GM21717 (cell line): ENCODE data around the gene CDC123.
A peak's percentile ranks its signal among the peaks of the same experiment; 100 is the strongest.
"Not testable (repeated sequence)": the region's sequence is repeated elsewhere in the genome, so short reads cannot be mapped to it uniquely, and the experiment has no call there.

Experiments used
- ATAC-seq: cut with Tn5 transposase; IDR thresholded peaks from one replicate; pipeline ENCODE4 v1.9.1; 2021; ENCODE audit warnings: mild to moderate bottlenecking, moderate library complexity; ENCODE audit not compliant: unreplicated experiment

The CDC123 gene

DNA sequence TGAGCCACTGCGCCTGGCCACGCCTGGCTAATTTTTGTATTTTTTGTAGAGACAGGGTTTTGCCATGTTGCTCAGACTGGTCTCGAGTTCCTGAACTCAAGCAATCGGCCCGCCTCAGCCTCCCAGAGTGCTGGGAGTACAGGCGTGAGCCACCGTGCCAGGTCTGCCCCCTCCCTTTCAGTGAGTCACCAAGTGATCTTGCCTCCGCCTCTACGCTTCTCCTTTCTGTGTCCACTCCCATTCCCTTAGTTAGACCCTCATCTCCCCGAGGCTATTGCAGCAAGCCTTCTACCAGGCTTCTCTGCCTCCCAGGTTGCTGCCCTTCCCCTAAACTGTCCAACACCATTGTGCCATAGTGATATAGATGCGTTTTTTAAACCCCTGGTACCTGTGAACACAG is 32.9 kb downstream of the CDC123 start:
- no peak for ATAC-seq

DNA sequence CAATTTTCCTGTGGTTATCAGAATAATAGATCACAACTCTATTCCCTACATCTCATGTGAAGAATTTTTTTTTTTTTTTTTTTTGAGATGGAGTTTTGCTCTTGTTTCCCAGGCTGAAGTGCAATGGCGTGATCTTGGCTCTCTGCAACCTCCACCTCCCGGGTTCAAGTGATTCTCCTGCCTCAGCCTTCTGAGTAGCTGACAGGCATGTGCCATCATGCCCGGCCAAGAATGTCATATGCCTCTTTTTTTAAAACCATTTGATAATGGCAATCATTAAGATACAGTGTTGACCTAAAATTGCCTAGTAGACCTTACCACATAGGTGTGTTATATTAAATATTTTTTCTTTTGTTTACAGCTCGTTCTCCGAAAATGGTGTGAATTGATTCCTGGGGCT is 38.7 kb downstream of the CDC123 start:
- not testable (repeated sequence) for ATAC-seq

DNA sequence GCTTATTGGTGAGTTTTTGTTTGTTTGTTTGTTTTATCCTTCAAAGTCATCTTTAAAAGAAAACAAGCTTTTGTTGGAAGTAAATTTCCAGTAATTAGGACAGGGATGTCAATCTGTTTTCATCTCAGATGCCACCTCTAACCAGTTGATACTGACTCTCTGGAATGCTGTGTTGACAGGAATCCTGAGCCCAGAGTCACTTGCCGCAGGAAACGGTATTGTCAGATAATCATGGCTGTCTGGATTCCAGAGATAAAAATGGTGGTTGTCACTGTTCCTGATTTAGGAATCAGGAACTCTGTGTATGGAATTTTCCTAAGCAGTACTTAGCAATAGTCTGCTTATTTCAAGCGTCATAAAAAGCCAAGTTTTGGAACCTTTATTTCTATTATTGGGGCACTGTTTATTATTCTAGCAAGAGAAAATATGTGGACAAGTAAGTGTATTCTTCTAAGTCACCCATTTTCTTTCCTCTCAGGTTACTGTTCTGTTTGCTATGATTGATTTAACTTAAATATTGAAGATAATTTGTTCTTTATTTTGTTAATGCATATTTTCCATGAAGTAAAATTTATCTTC is 39.2 kb downstream of the CDC123 start:
- no peak for ATAC-seq

DNA sequence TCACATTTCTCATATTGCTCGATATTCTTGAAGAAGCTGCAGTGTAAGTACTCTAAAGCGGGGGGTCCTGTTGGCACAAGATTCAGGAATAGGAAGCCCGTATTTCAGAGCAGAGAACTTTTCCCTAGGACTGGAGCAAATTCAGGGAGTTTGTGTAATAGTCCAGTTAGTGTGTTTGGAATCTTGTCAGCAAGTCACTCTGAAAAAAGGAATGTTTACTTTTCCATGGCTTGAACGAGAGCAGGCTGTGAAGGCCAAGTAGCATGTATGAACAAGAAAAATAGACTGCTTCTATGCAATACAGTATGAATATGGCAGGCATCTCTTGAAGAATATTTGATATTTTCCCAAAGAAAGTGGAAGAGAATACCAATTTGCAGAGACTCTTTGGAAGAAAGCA is 39.8 kb downstream of the CDC123 start:
- ATAC-seq = no peak

DNA sequence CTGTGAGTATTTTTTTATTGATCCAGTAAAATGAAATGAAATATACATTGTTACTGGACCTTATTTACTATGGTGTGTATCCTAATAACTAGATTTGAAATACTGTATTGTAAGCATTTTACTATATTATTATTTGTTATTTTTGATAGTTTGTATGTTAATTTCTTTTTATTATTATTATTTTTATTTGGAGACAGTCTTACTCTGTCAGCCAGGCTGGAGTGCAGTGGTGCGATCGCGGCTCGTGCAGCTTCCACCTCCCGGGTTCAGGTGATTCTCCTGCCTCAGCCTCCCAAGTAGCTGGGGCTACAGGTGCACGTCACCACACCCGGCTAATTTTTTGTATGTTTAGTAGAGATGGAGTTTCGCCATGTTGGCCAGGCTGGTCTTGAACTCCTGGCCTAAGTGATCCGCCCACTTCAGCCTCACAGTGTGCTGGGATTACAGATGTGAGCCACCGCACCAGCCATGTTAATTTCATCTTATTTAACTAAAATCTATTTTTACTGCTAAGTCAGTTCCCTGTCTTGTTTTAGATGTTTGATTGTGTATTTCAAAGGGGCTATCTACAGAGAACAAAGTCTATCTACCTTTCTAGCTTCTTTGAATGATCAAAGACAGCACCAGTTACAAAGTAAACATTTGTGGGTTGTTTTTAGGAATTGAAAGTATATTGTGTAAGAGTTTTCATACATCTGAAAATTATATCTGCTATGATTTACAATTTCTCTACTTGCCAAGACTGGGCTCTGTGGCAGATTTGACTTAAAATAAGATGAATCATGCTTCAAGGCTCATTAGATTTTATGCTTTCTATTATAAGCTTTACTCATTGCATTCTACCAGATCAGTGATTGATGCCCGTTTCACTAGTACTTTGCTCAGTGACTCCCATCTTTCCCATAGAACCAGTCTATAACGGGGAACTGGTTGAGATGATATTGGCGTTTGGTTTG is 41.6 kb downstream of the CDC123 start:
- ATAC-seq = no peak

DNA sequence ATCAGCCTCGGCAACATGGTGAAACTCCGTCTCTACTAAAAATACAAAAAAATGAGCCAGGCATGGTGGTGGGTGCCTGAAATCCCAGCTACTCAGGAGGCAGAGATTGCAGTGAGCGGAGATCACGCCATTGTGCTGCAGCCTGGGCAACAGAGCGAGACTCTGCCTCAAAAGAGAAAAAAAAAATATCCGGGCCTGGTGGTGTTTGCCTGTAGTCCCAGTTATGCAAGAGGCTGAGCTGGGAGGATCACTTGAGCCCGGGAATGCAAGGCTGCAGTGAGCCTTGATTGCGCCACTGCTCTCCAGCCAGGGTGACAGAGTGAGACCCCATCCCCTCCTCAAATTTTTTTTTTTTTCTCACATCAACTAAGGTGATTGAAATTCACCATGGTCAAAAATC is 42.8 kb downstream of the CDC123 start:
- no peak for ATAC-seq

DNA sequence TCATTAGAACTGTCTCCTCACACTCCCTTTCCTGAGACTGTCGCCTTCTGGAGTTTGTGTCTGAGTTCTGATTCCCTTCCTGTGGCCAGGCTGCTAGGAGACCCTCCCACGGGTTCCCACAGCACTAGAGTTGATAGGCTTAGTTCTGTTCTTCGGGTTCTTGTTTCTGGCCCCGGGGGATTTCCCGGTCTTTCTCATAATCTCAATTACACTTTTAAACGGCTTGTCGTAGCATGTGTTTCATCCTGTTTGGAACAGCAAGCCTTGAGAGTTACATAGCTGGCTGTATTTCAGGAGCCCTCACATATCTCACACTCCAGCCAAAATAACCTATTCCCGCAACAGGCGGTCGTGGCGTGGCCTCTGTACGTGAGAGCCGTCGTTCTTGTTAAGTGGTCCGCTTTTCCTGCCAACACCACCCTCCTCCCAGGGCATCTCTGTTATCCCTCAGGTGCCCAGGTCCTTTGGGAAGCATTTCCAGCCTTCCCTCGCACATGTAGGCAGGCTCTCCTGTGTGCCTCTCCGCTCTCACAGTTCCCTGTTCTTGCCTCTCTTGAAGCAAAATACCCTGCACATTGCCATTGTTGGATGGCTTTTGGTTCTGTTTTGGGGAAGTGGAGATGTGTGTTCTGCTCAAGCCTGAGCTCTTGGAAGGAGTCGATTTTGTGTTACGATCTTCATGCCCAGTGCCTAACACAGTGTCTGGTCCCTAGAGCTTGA is 46.0 kb downstream of the CDC123 start:
- ATAC-seq = peak; percentile 55

DNA sequence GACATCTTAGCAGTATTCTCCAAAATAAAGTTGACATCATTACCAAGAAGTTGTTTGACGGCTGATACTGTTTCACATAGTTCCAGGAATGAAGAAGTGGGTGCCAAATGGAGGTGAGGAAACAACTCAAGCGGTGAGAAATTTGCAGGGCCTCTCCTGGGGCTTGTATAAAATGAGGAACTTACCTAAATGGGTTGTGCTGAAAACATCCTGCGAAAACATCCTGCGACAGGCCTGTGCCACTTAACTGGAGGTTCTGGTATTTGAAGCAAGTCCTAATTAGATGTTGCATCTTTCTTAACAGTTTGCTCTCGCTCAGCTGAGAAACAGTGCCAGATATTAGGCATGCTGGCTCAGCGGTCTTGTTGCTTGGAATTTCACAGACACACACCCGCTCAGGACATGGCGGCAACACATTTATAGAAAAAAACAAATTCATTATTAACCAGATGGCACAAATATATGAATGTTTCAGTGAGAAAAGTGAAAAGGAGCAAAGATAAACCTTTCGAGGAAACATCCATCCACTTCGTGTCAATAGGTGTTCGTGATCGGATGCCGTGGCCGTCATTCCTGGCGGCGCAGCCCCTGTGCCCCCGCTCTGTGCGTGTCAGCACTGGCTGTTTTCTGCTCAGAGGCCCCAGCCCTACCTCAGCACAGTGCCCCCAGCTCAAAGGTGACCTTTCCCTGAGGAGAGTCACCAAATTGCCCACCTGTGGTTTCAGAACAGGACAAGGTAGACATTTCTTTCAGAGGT is 48.1 kb downstream of the CDC123 start:
- ATAC-seq = no peak

DNA sequence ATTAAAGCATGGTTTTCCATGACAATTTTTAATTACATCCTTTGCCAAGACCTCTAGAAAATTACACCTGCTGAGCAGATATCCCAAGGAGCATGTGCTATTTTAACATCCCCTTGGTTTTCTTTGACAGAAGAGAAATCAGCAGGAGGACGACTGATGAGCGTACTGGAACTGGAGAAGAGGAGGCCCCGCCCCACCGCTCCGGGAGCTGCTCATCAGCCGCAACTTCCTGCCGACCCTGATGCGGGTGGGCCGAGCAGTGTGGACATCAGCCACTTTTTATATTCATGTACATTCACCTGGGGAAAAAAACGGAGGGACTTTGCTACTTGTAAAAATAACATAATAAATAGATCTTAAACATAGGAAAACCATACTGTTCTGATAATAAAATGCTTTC is 54.2 kb downstream of the CDC123 start:
- no peak for ATAC-seq

DNA sequence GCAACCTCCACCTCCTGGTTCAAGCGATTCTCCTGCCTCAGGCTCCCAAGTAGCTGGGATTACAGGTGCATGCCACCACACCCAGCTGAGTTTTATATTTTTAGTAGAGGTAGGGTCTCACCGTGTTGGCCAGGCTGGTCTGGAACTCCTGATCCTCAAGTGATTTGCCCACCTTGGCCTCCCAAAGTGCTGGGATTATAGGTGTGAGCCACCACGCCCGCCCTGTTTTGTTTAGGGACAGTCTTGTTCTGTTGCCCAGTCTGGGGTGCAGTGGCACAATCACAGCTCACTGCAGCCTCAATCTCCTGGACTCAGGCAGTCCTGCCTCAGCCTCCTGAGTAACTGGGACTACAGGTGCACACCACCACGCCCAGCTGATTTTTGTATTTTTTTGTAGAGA is 54.7 kb downstream of the CDC123 start:
- ATAC-seq = not testable (repeated sequence)

DNA sequence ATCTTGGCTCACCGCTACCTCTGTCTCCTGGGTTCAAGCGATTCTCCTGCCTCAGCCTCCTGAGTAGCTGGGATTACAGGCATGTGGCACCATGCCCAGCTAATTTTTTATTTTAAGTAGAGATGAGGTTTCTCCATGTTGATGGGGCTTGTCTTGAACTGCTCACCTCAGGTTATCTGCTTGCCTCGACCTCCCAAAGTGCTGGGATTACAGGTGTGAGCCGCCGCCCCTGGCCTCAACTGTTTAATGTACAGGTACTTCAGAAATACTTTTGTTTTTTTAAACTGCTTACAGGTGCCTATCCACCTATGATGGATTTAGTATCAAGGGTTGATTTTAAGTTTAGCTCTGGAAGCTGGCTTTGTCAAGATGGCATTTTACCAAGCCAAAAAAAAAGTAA is 55.6 kb downstream of the CDC123 start:
- ATAC-seq = no peak

DNA sequence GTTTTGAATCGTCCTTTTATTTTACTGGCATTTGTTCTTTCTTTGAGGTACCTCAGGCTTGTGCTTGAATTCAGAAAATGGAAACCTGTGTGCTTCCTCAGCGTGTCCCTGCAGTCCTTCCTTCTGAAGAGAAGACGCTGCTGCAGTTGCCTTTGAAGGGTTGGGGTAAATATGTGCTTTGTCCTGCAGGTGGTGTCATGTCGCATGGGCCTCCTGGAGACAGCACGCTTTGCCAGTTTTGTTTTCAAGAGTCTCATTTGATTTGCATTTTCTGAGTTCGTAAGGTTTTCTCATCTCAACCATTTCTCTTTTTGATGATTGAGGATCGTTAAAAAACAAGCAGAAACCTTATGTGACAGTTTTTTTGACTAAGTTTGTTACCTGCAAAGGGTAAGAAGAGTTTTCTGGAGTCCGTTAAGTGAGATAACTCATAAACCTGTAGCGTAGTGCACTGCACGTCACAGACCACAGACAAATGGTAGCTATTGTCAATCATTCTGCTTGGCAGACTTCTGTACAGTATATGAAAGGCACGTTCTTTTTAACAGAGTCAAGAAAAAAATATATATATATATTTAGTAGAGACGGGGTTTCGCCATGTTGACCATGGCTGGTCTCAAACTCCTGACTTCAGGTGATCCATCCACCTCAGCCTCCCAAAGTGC is 57.0 kb downstream of the CDC123 start:
- no peak for ATAC-seq

DNA sequence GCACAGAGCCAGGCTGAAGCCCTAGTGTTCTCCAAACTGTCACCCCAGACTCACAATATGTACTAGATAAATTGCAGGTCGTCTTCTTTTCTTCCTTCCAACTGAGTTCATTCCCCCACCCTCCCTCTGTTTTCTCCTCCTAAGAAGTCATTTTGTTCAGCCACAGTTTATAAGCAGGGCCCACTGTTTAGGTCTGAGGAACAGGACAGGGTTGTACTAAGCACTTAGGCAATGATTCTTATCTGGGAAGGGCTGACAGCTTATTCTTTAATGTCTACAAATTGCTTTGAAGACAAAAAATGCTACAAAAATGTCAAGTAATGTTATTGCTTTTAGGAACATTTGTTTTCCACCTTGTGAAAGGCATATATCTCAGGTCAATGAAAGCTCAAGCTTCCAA is 59.1 kb downstream of the CDC123 start:
- ATAC-seq = no peak

DNA sequence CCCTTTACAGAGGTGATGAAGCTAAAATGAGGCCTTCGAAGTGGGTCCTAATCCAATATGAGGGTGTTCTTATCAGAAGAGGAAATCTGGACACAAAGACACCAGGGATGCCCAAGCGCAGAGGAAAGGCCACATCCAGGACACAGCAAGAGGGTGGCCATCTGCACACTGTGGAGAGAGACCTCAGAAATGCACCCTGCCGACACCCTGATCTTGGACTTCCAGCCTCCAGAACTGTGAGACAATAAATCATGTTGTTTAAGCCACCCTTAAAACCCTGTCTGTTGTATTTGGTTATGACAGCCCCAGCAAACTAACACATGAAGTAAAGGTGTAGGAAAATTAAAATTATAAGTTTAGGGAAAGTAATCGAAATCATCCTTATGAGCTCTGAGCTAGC is 64.0 kb downstream of the CDC123 start:
- ATAC-seq = no peak

DNA sequence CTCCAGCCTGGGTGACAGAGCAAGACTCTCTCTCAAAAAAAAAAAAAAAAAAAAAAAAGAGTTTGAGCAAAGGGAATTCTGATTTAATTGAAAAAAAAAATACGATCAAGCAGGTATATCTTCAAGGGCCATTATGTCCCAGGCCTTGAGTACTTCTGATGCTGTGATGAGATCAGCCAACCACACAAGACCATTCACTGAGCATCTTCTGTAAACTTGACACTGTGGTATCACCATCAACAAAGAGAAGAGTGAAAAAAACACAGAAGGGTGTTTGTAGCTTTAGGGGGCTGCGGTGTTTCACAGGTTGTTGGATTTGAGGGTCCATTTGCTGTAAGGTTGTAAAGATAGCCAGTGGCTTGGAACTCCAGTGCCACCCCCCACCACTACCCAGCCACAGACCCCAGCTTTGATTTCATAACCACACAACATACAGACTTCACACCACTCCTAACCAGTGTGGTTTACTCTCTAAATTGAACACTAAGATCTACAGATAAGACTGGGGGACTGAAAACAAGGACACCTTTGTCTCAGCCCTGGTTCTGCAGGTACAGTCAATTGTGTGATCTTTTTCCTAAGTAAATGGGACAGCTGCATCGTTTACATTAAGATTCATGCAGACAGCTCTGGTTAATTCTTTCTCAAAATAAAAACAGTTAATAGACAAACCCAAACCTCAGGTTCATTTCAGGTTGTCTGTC is 66.4 kb downstream of the CDC123 start:
- ATAC-seq = no peak

DNA sequence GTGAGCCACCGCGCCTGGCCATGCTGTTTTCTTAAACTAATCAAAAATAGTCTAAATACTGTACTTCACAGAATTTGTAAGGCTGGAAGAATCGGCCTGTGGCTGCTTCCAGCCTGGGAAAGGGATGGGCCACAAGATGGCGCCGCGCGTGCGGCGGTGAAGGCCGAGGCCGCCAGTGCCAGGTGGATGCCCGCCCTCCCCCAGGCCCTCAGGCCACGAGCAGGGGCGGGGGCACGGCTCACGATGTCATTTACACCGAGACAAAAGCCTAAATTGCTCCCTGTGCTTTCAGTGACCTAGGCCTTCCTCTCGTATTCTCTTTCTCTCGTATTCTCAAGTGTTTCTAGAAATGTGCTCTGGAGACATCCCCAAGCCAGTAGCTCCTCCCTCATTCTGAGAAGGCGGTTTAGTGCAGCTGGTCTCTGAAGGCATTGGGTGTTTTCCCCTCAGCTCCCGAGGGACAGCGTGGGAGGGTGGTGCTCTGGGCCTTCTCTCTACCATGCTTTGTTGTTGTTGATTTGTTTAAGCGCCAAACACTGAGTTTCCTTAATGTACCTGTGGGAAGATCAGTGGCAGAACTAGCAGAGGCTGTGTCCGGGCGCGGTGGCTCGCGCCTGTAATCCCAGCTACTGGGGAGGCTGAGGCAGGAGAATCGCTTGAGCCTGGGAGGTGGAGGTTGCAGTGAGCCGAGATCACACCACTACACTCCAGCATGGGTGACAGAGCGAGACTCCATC is 68.4 kb downstream of the CDC123 start:
- ATAC-seq = peak; percentile 85

DNA sequence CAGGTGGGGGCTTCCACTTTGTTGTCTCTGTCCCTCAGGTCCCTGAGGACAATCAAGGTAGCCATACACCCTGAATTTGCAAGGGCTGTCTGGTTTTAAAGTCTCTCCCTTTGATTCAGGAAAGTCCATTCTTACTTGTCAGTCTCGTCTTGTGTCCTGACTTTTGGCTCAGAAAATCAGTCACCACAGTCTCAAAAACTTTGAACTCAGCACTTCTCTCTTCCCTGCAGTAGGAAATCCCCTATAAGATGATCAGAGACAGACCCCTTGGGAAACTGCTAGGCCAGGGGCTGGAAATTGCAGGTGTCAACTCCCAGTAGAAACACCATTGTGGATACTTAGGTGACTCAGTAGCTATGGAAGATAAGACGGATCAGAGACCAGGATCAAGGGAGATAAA is 73.1 kb downstream of the CDC123 start:
- ATAC-seq = no peak

DNA sequence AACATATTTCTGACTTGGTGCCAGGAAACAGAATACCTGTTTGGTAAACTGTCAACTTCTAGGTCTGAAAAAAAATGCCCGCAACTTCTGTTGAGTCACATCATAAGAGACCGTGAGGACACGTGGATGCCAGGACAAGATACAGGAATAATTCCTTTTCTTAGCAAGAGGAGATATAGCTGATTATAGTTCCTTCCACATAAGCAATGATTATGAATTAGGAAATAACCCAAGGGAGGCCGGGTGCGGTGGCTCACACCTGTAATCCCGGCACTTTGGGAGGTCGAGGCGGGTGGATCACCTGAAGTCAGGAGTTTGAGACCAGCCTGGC is 75.2 kb downstream of the CDC123 start:
- ATAC-seq = no peak

DNA sequence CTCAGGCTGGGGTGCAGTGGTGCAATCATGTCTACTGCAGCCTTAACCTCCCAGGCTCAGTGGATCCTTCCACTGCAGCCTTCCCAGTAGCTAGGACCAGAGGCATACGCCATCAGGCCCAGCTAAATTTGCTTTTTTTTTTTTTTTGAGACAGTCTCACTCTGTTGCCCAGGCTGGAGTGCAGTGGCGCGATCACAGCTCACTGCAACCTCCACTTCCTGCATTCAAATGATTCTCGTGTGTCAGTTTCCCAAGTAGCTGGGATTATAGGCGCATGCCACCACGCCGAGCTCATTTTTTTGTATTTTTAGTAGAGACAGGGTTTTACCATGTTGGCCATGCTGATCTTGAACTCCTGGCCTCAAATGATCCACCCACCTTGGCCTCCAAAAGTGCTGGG is 81.9 kb downstream of the CDC123 start:
- ATAC-seq = not testable (repeated sequence)
